ENCODE data around the gene NUB1. TPM values are rescaled to one million over a fixed set of nuclear protein-coding genes. Genes with fewer than 3 reads are reported as not detected.

Gene NUB1
- total RNA-seq, 1 experiment from 2014 or later = 48.5 TPM

GRCh38 chr7:151315038-151315655 lies 26.5 kb upstream of the NUB1 start:
- peak; percentile 67 for DNase-seq
- Histone ChIP-seq H3K23me2 (ENCODE audit: insufficient read length, low read depth, low read length, poor library complexity, severe bottlenecking) (no peaks in the 10 kb centered on the region), H3K4me1 (ENCODE audit: insufficient read depth, low read length) (no peaks in the 10 kb centered on the region), H2BK5ac (ENCODE audit: insufficient read length, low read length) (no peak overlapping the region), H3K18ac (ENCODE audit: insufficient read length, low read depth, low read length) (no peak overlapping the region), H3K9me3 (ENCODE audit: control insufficient read depth, low read depth, low read length) (peaks cover 12% of the 10 kb centered on the region), H2BK15ac (ENCODE audit: low read depth, low read length) (no peak overlapping the region), H4K91ac (ENCODE audit: insufficient read length, low read depth, low read length) (no peak overlapping the region), H2AK5ac (ENCODE audit: insufficient read length, low read length) (no peak overlapping the region), H3K4ac (ENCODE audit: low read depth, low read length) (no peak overlapping the region), H3K14ac (ENCODE audit: insufficient read depth, low read length) (no peak overlapping the region), H3K56ac (ENCODE audit: insufficient read length, low read depth, low read length) (no peak overlapping the region), H3K23ac (ENCODE audit: insufficient read length, low read depth, low read length) (no peak overlapping the region), H3K4me2 (ENCODE audit: insufficient read depth, insufficient read length, low read length) (no peak overlapping the region), H3K27me3 (ENCODE audit: insufficient read depth, low read length) (no peaks in the 10 kb centered on the region), H2AFZ (ENCODE audit: low read length) (no peak overlapping the region), H3K79me1 (ENCODE audit: insufficient read depth, low read depth, low read length, poor library complexity, severe bottlenecking) (no peaks in the 10 kb centered on the region), H4K8ac (replicated peaks; ENCODE audit: insufficient read length, low read depth, low read length) (no peak overlapping the region), H2BK20ac (ENCODE audit: low read depth, low read length, poor library complexity, severe bottlenecking) (no peak overlapping the region), H4K5ac (ENCODE audit: insufficient read length, low read depth, low read length) (no peak overlapping the region), H3T11ph (ENCODE audit: low read length) (no peak overlapping the region), H2BK12ac (ENCODE audit: insufficient read length, low read depth, low read length) (no peak overlapping the region), H3K9ac (ENCODE audit: extremely low read depth, insufficient read length, low read length) (no peak overlapping the region), H2BK120ac (ENCODE audit: low read depth, low read length, poor library complexity, severe bottlenecking) (no peak overlapping the region), H4K20me1 (ENCODE audit: control insufficient read depth, insufficient read depth, insufficient read length) (no peaks in the 10 kb centered on the region), H3K27ac (ENCODE audit: insufficient read length, low read depth, low read length) (no peak overlapping the region), H3K79me2 (ENCODE audit: insufficient read depth, low read length) (no peaks in the 10 kb centered on the region)
- TF ChIP-seq, protein P1, sequence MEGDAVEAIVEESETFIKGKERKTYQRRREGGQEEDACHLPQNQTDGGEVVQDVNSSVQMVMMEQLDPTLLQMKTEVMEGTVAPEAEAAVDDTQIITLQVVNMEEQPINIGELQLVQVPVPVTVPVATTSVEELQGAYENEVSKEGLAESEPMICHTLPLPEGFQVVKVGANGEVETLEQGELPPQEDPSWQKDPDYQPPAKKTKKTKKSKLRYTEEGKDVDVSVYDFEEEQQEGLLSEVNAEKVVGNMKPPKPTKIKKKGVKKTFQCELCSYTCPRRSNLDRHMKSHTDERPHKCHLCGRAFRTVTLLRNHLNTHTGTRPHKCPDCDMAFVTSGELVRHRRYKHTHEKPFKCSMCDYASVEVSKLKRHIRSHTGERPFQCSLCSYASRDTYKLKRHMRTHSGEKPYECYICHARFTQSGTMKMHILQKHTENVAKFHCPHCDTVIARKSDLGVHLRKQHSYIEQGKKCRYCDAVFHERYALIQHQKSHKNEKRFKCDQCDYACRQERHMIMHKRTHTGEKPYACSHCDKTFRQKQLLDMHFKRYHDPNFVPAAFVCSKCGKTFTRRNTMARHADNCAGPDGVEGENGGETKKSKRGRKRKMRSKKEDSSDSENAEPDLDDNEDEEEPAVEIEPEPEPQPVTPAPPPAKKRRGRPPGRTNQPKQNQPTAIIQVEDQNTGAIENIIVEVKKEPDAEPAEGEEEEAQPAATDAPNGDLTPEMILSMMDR (conservative IDR thresholded peaks at IDR 0.05) = peak; percentile 87
- Mint-ChIP-seq H3K9me3 (peaks cover 25% of the 10 kb centered on the region in 2 experiments), H3K4me1 (0 out of 4 replicates have a peak, but pooled peaks cover 0 to 2% of the 10 kb centered on the region in 2 experiments), H3K36me3 (ENCODE audit: insufficient read depth in 1 of 3, low read depth in 3 of 3) (peaks cover 4 to 7% (median 4%) of the 10 kb centered on the region in 3 experiments; a peak in 5 of 7 replicates), H3K4me3 (no peak overlapping the region), H3K27me3 (ENCODE audit: low read depth) (peaks cover 5% of the 10 kb centered on the region), H3K27ac (no peak overlapping the region)
- no CpG with 5 or more reads among the region's 13 CpGs for WGBS (ENCODE audit: extremely low coverage, insufficient read length, low lambda C conversion rate)
